ENCODE results near the gene SOX5. TPM values are rescaled to one million over a fixed set of nuclear protein-coding genes. Genes with fewer than 3 reads are reported as not detected.

Gene SOX5
- total and polyA plus RNA-seq, 2 of the 8 experiments (the other 6 are each of a cell fraction or from before 2014, with no cell fraction given), result 2.2 to 2.6 TPM

- no peak overlapping the region for H3K23ac ChIP-seq (ENCODE audit: insufficient read length)
- no peak for FAIRE-seq
- no peak overlapping the region for H3K27ac ChIP-seq (ENCODE audit: low read depth, low read length)
These were observed 373.1 kb downstream of the SOX5 start for GRCh38 chr12:23576372-23576771.

More at GRCh38 chr12:23576372-23576771, 373.1 kb downstream of the SOX5 start:
- Histone ChIP-seq H3K23me2 (ENCODE audit: low read depth, low read length) (no peaks in the 10 kb centered on the region), H4K5ac (ENCODE audit: insufficient read length, low read depth, low read length) (no peak overlapping the region), H3K56ac (replicated peaks; ENCODE audit: insufficient read length, low read depth, low read length) (no peak overlapping the region), H3K4me2 (ENCODE audit: insufficient read depth in 1 of 2, low read depth in 2 of 2, low read length in 2 of 2) (no peak overlapping the region), H2AFZ (ENCODE audit: low read length) (no peak overlapping the region), H2BK120ac (replicated peaks; ENCODE audit: low read depth, low read length) (no peak overlapping the region), H2BK12ac (ENCODE audit: low read depth, low read length) (no peak overlapping the region), H4K91ac (replicated peaks; ENCODE audit: insufficient read length, low read length) (no peak overlapping the region), H3K18ac (ENCODE audit: extremely low read depth, low read length) (no peak overlapping the region), H3K79me1 (ENCODE audit: low read depth, low read length) (no peaks in the 10 kb centered on the region), H2BK15ac (ENCODE audit: low read length) (no peak overlapping the region), H2AK5ac (ENCODE audit: low read depth, low read length) (no peak overlapping the region), H3K9ac (replicated peaks in 1 of 4; ENCODE audit: extremely low read depth in 1 of 4, low read depth in 3 of 4, low read length in 3 of 4) (no peak overlapping the region), H3K9me3 (ENCODE audit: insufficient read depth in 2 of 2, low read depth in 1 of 2, low read length in 1 of 2) (no peaks in the 10 kb centered on the region), H2BK5ac (ENCODE audit: low read depth, low read length) (no peak overlapping the region), H4K20me1 (replicated peaks in 1 of 2; ENCODE audit: control insufficient read depth in 1 of 2, insufficient read depth in 2 of 2, low read length in 2 of 2) (no peaks in the 10 kb centered on the region), H3K14ac (ENCODE audit: insufficient read length) (no peak overlapping the region), H3K4me3 (ENCODE audit: extremely low read depth in 1 of 4, insufficient read depth in 2 of 4, low read depth in 3 of 4, low read length in 4 of 4) (no peak overlapping the region), H4K8ac (ENCODE audit: extremely low read depth, insufficient read depth, low read length) (no peak overlapping the region), H3K4ac (replicated peaks; ENCODE audit: insufficient read length, low read depth, low read length) (no peak overlapping the region), H3K36me3 (ENCODE audit: control insufficient read depth in 2 of 4, insufficient read depth in 4 of 4, low read length in 3 of 4) (no peaks in the 10 kb centered on the region), H3K4me1 (replicated peaks in 1 of 4; ENCODE audit: control insufficient read depth in 3 of 4, insufficient read depth in 4 of 4, low read length in 3 of 4) (no peaks in the 10 kb centered on the region), H2BK20ac (ENCODE audit: low read length) (no peak overlapping the region), H3K27me3 (replicated peaks in 1 of 4; ENCODE audit: control insufficient read depth in 3 of 4, extremely low read depth in 1 of 4, insufficient read depth in 3 of 4, low read length in 3 of 4) (no peaks in the 10 kb centered on the region), H3K79me2 (ENCODE audit: control insufficient read depth in 1 of 2, insufficient read depth in 2 of 2, low read length in 2 of 2) (no peaks in the 10 kb centered on the region)
- DNase-seq (ENCODE audit: low read depth in 1 of 2, low spot score in 2 of 2), result no peak
- ChIA-PET CTCF (ENCODE audit: partially characterized antibody) (interaction anchor here (2.5 kb wide), 1 partner anchor 14 kb away, joined by 8 read pairs; no protein-coding TSS in a partner anchor), POLR2A (ENCODE audit: partially characterized antibody) (interaction anchor here (0.8 kb wide), 1 partner anchor 9 kb away, joined by 3 read pairs; no protein-coding TSS in a partner anchor)
- 83% methylated on average over 2 of the region's 2 CpGs; no CpG with 5 or more reads in 1 of the 2 experiments for WGBS, 2 experiments (ENCODE audit: extremely low coverage in 1 of 2, insufficient coverage in 1 of 2, insufficient read length in 1 of 2, insufficient replicate concordance in 2 of 2, low coverage in 1 of 2, low lambda C conversion rate in 2 of 2, missing lambda C conversion rate in 1 of 2)
- TF ChIP-seq SAP30 (IDR thresholded peaks at IDR 0.05; ENCODE audit: insufficient read depth, insufficient replicate concordance, low read length), result no peak
- TF ChIP-seq NRF1 (IDR thresholded peaks at IDR 0.05; ENCODE audit: low read depth, low read length), result no peak
- no peak for TF ChIP-seq SP2 (IDR thresholded peaks at IDR 0.05; ENCODE audit: low read length)
